ENCODE measurements around the gene PROSER2.

Gene PROSER2

GRCh38 chr10:11823122-11823988 lies at the start of gene PROSER2:
Gene PROSER2, plus strand, starts transcription at chr10:11823356. Its CDS starts 28,722 bp downstream, at chr10:11852078.
- peak within 1 kb of the TSS; percentile 48 to 91 (median 67) for H3K4me3 ChIP-seq
- peak within 1 kb of the TSS in 19 of 21 experiments; percentile 1 to 92 (median 75) for H3K27ac ChIP-seq

GRCh38 chr10:11773761-11774441 lies 49.3 kb upstream of the PROSER2 start:
- Histone ChIP-seq H3K27ac (no peak overlapping the region), H3K4me3 (no peak overlapping the region)

GRCh38 chr10:11775412-11775811 lies 47.7 kb upstream of the PROSER2 start:
- H3K27ac ChIP-seq, result no peak overlapping the region
- no peak overlapping the region for H3K4me3 ChIP-seq

- no peak overlapping the region for H3K4me3 ChIP-seq
Observed at GRCh38 chr10:11776080-11776479, 47.1 kb upstream of the PROSER2 start.

GRCh38 chr10:11781114-11781513 lies 42.0 kb upstream of the PROSER2 start:
- no peak overlapping the region for H3K27ac ChIP-seq

More at GRCh38 chr10:11776080-11776479, 47.1 kb upstream of the PROSER2 start:
- H3K27ac ChIP-seq, result no peak overlapping the region

DNA sequence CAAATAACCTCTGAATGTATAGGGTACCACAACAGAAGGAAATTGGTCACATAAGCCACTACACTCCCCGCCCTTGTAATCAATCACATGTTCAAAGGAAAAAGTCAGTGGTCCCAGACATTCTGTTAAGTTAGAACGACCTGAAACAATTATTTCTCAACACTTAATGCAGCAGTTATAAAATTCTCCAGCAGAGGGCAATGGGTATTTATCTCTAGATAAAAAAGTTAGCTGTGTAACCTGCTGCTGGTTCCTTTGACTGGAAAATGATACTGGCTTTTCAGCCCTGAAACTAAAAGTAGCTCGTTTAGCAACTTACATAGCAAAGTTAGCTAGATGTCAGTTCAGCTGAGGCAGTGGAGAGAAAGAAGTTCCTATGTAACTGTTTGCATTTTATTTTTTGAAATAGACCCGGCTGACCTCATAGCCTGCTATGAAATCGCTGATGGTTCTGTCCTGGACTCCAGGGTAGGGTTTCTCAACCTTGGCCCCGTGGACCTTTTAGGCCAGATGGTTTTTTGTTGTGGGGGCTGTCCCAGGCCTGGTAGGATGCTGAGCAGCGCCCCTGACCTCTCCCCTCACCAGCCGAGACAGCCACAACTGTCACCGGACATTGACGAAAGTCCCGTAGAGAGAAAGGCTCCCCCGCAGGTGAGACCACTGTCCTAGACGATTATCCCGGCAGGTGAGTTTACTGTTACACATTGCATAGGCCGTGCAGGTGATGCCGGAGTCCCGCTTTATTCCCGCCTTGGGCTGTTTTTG lies 40.2 kb upstream of the PROSER2 start:
- H3K4me3 ChIP-seq, result no peak overlapping the region
- no peak overlapping the region for H3K27ac ChIP-seq

More at GRCh38 chr10:11781114-11781513, 42.0 kb upstream of the PROSER2 start:
- H3K4me3 ChIP-seq, result no peak overlapping the region

GRCh38 chr10:11783558-11783865 lies 39.6 kb upstream of the PROSER2 start:
- H3K27ac ChIP-seq, result no peak overlapping the region

GRCh38 chr10:11787374-11787773 lies 35.8 kb upstream of the PROSER2 start:
- H3K27ac ChIP-seq, result no peak overlapping the region
- H3K4me3 ChIP-seq, result no peak overlapping the region

More at GRCh38 chr10:11783558-11783865, 39.6 kb upstream of the PROSER2 start:
- no peak overlapping the region for H3K4me3 ChIP-seq

- Histone ChIP-seq H3K27ac (no peak overlapping the region), H3K4me3 (no peak overlapping the region)
Observed at GRCh38 chr10:11787846-11788245, 35.3 kb upstream of the PROSER2 start.

DNA sequence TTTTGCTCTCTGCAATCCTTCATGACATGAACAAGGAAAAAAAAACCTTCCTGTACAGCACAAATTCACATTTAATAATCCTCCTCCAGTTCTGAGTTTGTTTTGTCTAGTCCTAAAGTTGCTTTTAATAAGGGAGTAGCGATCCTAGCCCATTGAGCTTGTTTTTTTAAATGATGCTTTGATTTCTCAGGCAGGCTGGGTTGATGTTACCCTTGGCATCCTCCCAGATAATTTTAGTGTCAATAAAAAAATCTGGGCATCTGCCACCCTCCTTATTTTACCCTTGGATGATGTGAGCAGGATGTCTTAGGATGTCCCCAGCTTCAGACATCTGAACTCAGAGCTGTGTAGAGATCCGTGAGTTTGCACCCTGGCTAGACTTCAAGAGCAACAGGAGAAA lies 33.9 kb upstream of the PROSER2 start:
- Histone ChIP-seq H3K27ac (no peak overlapping the region), H3K4me3 (no peak overlapping the region)

DNA sequence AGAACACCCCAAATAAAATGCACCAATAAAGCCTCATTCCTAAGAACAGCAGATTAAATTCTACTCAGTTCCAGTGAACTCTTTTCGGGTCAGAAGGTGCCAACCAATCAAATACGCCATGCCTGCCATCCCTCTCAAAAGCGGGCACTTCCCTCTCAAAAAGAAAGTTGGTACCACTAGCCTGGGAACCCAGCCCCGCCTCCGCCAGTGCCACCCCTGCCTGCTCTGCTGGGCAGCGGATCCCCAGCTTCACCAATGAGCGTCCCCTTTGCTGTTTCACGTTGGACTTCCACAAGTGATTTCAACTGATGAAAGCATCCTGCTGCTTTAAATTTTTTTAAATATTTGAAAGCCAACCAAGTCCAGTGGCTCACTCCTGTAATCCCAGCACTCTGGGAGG lies 33.2 kb upstream of the PROSER2 start:
- H3K4me3 ChIP-seq, result no peak overlapping the region
- no peak overlapping the region for H3K27ac ChIP-seq

DNA sequence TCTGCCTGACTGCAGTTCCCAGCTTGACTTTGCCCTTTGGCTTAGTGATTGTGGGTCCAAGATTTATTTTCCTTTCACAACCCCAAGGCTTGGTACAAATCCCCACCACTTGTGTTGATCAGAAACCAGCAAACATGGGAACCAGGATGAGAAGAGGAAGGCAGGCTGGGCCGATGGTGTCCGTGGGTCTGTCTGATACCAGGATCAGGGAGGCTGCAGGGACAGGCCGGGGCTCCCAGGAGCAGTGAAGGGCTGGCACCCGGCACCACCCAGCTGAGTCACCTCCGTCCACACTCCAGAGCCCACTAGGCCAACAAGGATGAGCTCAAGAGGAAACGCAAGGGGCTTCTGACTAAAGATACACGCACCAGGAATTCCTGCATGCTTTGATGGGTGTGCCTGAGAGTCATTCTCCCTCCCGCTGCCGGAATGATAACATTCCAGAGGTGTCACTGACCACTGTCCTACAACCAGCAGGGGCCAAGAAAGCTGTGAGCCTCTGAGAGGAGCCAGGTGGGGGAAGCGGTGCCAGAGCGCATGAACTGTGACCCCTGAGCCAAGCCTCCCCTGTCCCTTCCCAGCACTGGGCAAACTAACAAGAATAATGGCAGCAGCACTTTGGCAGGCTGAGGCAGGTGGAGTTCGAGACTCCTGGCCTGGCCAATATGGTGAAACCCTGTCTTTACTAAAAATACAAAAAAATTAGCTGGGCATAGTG lies 29.2 kb upstream of the PROSER2 start:
- Histone ChIP-seq H3K27ac (no peak overlapping the region), H3K4me3 (no peak overlapping the region)

DNA sequence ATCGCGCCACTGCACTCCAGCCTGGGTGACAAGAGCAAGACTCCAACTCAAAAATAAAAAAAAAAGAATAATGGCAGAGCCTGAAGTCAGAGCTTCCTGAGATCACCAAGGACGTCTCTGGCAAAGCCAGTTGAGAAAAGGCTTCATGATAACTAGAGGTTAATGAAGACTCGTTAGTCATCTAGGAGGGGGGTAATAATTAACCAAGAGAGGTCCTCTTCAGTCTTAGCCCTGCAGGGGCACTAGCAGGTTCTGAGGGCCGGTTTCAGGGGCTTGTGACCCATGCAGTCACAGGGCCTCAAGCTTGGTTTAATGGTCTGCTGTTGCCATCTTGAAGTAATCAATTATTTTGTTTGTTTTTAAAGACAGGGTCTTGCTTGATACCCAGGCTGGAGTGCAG lies 28.6 kb upstream of the PROSER2 start:
- Histone ChIP-seq H3K27ac (no peak overlapping the region), H3K4me3 (no peak overlapping the region)

- H3K27ac ChIP-seq, result no peak overlapping the region
- H3K4me3 ChIP-seq, result no peak overlapping the region
Observed at GRCh38 chr10:11795101-11795920, 27.8 kb upstream of the PROSER2 start.

GRCh38 chr10:11796474-11796873 lies 26.7 kb upstream of the PROSER2 start:
- Histone ChIP-seq H3K4me3 (no peak overlapping the region), H3K27ac (no peak overlapping the region)

DNA sequence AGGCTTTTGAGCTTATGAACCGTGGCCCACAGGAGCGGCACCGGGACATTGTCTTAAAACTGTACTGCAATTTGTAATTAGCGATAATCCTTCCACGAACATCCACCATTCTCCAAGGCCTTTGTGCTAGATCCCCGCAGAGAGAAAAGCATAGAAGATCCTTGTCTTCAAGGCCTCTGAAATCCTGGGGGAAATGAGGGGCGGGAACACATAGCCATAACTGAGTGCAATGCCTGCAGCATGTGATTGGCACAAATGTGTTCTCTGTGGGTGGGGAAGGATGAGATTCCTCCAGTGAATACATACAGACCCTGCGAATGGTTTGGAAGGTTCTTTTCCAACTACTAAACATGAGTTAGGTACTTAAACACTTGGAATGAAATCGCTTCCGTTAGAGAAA lies 25.9 kb upstream of the PROSER2 start:
- H3K27ac ChIP-seq, result no peak overlapping the region
- H3K4me3 ChIP-seq, result no peak overlapping the region

GRCh38 chr10:11797847-11798633 lies 25.1 kb upstream of the PROSER2 start:
- Histone ChIP-seq H3K27ac (no peak overlapping the region), H3K4me3 (no peak overlapping the region)
